GM21529 (cell line): ENCODE results near the gene PIEZO2.
"Not testable (repeated sequence)": the region's sequence is repeated elsewhere in the genome, so short reads cannot be mapped to it uniquely, and the experiment has no call there.

Source experiments
- ATAC-seq: cut with Tn5 transposase; IDR thresholded peaks from one replicate; pipeline ENCODE4 v1.9.1; 2021; ENCODE audit not compliant: unreplicated experiment

Gene PIEZO2

DNA sequence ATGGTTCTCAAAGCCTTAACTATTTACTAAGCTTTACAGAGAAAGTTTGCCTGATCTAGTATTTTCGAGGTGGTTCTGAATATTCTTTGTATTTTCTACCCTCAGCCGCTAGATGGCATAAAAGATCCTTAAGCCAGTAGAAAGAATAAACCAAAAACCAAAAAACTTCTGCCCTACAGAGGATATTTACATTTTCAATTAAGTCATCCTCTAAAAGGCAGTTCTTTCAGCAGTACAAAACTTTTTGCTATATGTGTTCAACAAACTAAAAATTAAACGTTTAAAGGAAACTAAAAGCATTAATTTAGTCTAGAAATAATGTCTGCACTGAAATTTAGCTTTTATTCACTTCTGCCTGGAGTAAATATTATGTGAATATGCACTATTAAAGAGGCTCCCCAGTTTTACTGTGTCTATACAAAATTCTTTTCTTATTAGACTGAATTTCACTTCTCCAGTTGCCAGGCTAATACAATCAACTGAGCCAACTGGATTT is 297.5 kb downstream of the PIEZO2 start:
- ATAC-seq = no peak

DNA sequence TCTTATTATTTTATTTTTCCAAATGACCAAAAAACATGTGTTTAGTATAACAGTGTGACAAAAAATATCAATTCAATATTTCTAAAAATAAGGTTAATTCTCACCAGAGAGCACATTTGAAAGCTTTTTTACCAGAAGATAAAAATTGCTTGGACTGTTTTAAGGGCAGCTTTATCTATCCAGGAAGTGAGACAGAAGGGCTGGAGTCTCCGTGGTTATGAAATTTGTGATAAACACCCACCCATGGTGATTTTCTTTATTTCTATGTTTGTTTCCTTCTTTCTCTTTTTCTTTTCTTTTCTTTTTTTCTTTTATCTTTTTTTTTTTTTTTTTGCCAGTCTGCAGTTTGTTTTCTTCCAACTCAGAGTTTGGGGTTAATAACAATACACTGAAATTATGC is 298.5 kb downstream of the PIEZO2 start:
- no peak for ATAC-seq

GRCh38 chr18:10850216-10850615 is 299.2 kb downstream of the PIEZO2 start:
- ATAC-seq = no peak

DNA sequence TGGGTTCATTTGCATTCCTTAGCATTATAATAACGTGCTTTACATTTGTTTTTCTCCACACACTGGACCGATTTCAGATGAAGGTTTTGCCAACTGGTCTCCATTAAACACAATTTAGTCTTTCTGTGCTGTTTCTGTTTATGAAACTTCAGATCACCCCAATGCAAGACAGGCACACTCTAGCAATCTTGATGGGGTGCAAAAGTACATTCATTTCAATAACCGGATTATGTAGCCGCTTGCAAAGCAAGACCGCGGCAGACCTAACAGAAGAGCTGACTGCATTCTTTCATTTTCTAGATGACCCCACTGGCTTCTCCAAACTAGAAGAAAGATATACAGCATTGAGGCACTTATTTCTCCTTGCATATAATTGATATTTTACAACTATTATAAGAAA is 301.5 kb downstream of the PIEZO2 start:
- no peak for ATAC-seq

DNA sequence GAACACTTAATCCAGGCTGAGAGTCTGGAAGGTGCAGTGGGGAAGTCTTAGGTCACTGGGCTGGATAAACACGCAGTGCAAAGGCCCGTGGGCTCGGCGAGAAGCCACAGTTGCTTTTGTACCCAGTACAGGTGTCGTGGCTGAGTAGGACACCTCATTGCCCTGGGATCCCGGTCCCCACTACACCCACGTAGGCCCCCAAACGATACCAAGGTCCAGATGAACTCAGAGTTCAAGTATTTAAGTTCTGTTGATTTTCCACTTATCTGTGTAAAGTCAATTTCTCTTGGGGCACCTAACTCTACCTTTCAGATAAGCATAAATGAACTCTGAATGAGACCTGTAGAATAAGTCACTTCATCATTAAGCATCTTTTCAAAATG is 302.0 kb downstream of the PIEZO2 start:
- ATAC-seq = no peak

- no peak for ATAC-seq
These were observed 302.5 kb downstream of the PIEZO2 start for GRCh38 chr18:10846657-10847407.

GRCh38 chr18:10846035-10846434 is 303.3 kb downstream of the PIEZO2 start:
- not testable (repeated sequence) for ATAC-seq

DNA sequence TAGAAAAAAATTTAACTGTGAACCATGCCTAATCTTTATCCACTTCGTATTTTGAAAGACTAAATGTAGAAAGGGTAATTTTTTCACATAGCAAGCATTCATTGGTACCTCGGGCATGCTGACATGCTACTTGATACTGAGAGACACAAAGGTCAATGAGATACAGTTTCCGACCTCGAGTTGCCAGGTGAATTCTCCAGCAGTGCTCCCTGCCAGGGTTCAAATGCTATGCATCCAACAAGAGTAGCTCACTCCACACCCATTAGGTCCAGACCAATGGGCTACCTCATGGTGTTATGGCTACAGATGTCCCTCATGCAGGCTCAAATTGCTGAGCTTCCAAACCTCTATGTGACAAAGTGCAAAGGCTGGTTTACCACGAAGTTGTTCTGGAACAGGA is 305.8 kb downstream of the PIEZO2 start:
- ATAC-seq = no peak

DNA sequence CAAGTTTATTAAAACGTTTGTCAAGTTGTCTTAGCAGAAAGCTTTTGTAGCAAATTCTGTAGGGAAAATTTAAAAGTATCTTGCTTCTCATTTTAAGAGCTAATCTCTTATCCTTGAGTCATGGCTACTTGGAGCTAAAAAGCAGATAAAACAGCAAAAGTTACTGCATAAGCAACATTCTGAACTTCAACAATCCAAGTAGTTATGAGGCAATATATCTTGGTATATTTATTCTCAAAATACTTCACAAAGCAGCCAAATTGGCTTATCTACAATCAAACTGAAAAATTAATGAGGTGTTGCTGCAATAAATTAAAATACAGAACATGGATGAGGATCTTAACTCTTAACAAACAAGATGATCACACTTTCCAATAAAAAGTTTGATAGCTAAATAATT is 306.5 kb downstream of the PIEZO2 start:
- no peak for ATAC-seq

DNA sequence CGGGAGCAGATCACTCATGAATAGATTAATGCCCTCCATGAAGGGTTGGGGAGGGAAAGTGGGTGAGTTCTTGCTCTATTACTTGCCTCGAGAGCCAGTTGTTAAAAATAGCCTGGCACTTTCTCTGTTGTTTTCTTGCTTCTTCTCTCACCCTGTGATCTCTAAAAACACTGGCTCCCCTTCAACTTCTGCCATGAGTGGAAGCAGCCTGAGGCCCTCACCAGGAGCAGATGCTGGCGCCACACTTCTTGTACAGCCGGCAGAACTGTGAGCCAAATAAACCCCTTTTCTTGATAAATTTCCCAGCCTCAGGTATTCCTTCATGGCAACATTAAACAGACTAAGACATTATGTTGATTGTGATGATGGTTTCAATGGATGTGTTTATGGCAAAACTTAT is 307.0 kb downstream of the PIEZO2 start:
- no peak for ATAC-seq

GRCh38 chr18:10841203-10841602 is 308.2 kb downstream of the PIEZO2 start:
- no peak for ATAC-seq

GRCh38 chr18:10840743-10841142 is 308.6 kb downstream of the PIEZO2 start:
- no peak for ATAC-seq

GRCh38 chr18:10839421-10839820 is 309.9 kb downstream of the PIEZO2 start:
- ATAC-seq = no peak

GRCh38 chr18:10838553-10838952 is 310.8 kb downstream of the PIEZO2 start:
- no peak for ATAC-seq

- no peak for ATAC-seq
These were observed 315.1 kb downstream of the PIEZO2 start for GRCh38 chr18:10834128-10834815.

GRCh38 chr18:10833656-10834055 is 315.7 kb downstream of the PIEZO2 start:
- no peak for ATAC-seq

DNA sequence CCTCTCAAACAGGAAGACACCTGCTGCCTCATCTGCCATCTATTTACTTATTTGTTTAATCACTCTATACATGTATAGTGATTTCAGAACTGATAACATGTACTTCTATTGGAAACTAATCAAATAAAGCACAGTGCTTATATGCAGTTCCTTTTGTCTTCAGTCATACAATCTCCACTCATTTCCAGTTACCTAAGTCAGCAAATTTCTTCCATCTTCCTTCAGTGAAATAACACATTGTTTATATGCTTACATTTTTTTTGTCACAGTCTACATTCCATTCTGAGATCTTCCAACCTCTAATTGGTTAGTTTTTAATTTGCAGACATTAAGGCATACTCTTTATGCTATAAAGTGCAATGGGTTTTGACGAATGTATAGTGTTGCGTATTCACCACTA is 323.0 kb downstream of the PIEZO2 start:
- ATAC-seq = no peak

DNA sequence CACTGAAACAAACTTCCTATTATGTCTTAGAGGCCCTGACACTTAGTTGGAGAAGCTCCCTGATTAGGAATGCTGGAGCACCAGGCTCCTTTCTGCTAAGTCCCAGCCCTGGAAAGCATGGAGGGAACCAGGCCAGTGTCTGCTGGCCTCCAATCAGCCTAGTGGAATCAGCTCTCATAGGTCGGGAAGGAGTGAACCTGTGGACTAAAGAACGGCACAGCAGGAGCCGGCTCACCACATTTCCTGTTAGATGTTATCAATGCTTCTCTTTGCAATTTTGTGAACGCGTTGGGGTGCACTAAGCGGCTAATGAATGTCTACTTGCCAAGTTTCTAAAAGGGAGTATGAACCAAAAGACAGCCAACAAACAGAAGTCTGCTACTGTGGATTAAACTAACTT is 326.9 kb downstream of the PIEZO2 start:
- ATAC-seq = no peak

GRCh38 chr18:10820681-10821080 is 328.7 kb downstream of the PIEZO2 start:
- ATAC-seq = no peak

GRCh38 chr18:10814336-10814735 is 335.0 kb downstream of the PIEZO2 start:
- ATAC-seq = no peak

DNA sequence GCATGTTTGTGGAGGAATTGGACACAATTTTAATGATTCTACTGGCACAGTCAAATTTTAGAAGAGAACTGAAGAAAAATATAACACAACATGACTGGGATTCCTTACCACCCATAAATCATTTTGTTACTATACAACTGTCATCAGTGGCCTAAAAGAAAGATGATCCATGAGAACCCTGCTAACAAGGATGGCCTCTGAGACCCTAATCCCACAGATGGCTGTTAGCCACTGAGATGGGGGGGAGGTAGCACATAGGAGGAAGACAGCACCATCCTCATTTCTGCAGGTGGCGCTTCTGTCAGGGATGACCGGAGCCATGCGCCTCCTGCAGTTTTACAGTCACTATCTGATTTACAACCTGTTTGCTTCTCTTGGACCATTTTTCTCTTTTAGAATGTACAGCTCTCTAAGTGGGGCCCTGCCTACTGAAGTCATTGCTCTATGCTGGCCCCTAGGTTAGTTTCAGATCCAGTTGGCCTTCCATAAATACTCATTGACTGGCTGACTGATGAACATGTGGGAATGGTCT is 343.7 kb downstream of the PIEZO2 start:
- no peak for ATAC-seq

- ATAC-seq = no peak
These were observed 345.2 kb downstream of the PIEZO2 start for GRCh38 chr18:10804126-10804525.
